Kidney epithelial cell (primary cell): ENCODE data around the gene NUF2. TPM values are rescaled to one million over a fixed set of nuclear protein-coding genes. Genes with fewer than 3 reads are reported as not detected.
"Not testable (repeated sequence)": the region's sequence is repeated elsewhere in the genome, so short reads cannot be mapped to it uniquely, and the experiment has no call there.

Source experiments
- DNase-seq: peaks from one replicate; pipeline ENCODE4 v3.0.0-alpha.2; 2010; ENCODE audit warnings: low read depth
- H3K27me3 ChIP-seq: 2 replicates; pipeline ENCODE4 v1.6.0; 2011; ENCODE audit warnings: low read length; ENCODE audit not compliant: control insufficient read depth, insufficient read depth
- H3K36me3 ChIP-seq: 2 replicates; pipeline ENCODE4 v1.5.1; 2011; ENCODE audit warnings: low read length; ENCODE audit not compliant: control insufficient read depth, insufficient read depth
- H3K4me3 ChIP-seq: 2 replicates; pipeline ENCODE4 v1.5.1; 2011; ENCODE audit warnings: low read depth, mild to moderate bottlenecking, control low read depth, low read length
- CTCF ChIP-seq: IDR thresholded peaks from 2 replicates; pipeline ENCODE4 v1.5.1; 2011; ENCODE audit warnings: mild to moderate bottlenecking, moderate library complexity, low read length, control low read depth, inconsistent platforms; ENCODE audit not compliant: insufficient read depth, poor library complexity, severe bottlenecking
- total RNA-seq: library from RNA; depleted of rRNA; stranded (reverse); fragments of >200 nt; gene quantifications from 2 replicates; pipeline ENCODE4 v1.2.3, GENCODE V29; 2015

The NUF2 gene
- total RNA-seq, 1 donor from 2014 or later, result 6.8 TPM

- H3K27me3 ChIP-seq, result no peaks in the 10 kb centered on the region
- TF ChIP-seq CTCF, result no peak
- H3K36me3 ChIP-seq, result no peaks in the 10 kb centered on the region
- H3K4me3 ChIP-seq, result no peak overlapping the region
- DNase-seq, result no peak
Measured at GRCh38 chr1:163347106-163347505, 25.4 kb downstream of the NUF2 start.

- TF ChIP-seq CTCF, result no peak
- Histone ChIP-seq H3K27me3 (no peaks in the 10 kb centered on the region), H3K4me3 (no peak overlapping the region), H3K36me3 (no peaks in the 10 kb centered on the region)
- DNase-seq, result no peak
Measured at GRCh38 chr1:163351912-163352311, 30.2 kb downstream of the NUF2 start.

GRCh38 chr1:163357378-163357777 lies 35.6 kb downstream of the NUF2 start:
- no peaks in the 10 kb centered on the region for H3K36me3 ChIP-seq
- no peak for DNase-seq
- no peak for TF ChIP-seq CTCF
- peaks cover 2% of the 10 kb centered on the region for H3K27me3 ChIP-seq
- no peak overlapping the region for H3K4me3 ChIP-seq

- H3K36me3 ChIP-seq, H3K4me3 ChIP-seq, H3K27me3 ChIP-seq: not testable (repeated sequence)
Measured at GRCh38 chr1:163358172-163358571, 36.4 kb downstream of the NUF2 start.

GRCh38 chr1:163361123-163361934 lies 39.6 kb downstream of the NUF2 start:
- Histone ChIP-seq H3K27me3 (peaks cover 2% of the 10 kb centered on the region), H3K36me3 (no peaks in the 10 kb centered on the region), H3K4me3 (no peak overlapping the region)
- peak; percentile 53 for TF ChIP-seq CTCF
- DNase-seq, result no peak

More at GRCh38 chr1:163358172-163358571, 36.4 kb downstream of the NUF2 start:
- not testable (repeated sequence) for DNase-seq

- Histone ChIP-seq H3K27me3 (peaks cover 2% of the 10 kb centered on the region), H3K36me3 (no peaks in the 10 kb centered on the region), H3K4me3 (no peak overlapping the region)
- TF ChIP-seq CTCF, result no peak
- DNase-seq, result no peak
Measured at GRCh38 chr1:163365186-163365585, 43.4 kb downstream of the NUF2 start.
